ENCODE measurements around the gene DLL1. TPM values are rescaled to one million over a fixed set of nuclear protein-coding genes. Genes with fewer than 3 reads are reported as not detected.

The DLL1 gene
- total RNA-seq, 1 experiment from 2014 or later, result 2.8 TPM

DNA sequence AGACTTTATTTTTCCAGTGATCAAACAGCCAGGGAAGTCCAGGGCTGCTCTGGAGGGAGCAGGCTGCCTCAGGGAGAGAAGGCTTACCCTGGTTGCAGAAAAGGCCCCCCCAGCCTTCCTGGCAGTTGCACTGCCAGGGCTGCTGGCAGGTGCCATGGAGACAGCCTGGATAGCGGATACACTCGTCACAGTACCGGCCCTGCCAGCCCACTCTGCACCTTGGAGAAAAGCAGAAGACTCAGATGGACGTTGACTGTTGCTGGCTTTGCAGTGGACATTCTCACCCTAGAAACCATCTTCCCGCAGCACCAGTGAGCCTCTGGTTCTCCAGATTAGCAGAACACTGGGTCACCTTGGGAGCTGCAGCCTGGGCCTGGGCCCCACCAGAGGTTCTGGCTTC is 5.4 kb downstream of the DLL1 start:
- H4K91ac ChIP-seq (ENCODE audit: insufficient read length, low read depth, low read length), result no peak overlapping the region
- H3K27ac Mint-ChIP-seq, result no peak overlapping the region; a peak in 1 of 7 replicates
- no peak overlapping the region for H2AK5ac ChIP-seq (ENCODE audit: insufficient read length, low read length)
- no peaks in the 10 kb centered on the region for H3K79me2 ChIP-seq (ENCODE audit: insufficient read depth, low read length)
- H3K4ac ChIP-seq (ENCODE audit: low read depth, low read length), result no peak overlapping the region
- H3K4me2 ChIP-seq (ENCODE audit: insufficient read depth, insufficient read length, low read length), result no peak overlapping the region
- peaks cover 20 to 40% of the 10 kb centered on the region in 2 experiments for H3K4me1 Mint-ChIP-seq
- H4K5ac ChIP-seq (ENCODE audit: insufficient read length, low read depth, low read length), result no peak overlapping the region
- H3K27me3 Mint-ChIP-seq (ENCODE audit: low read depth), result peaks cover 70% of the 10 kb centered on the region
- no peak overlapping the region for H3K18ac ChIP-seq (ENCODE audit: insufficient read length, low read depth, low read length)
- H3K23ac ChIP-seq (ENCODE audit: insufficient read length, low read depth, low read length), result no peak overlapping the region
- H3K4me1 ChIP-seq (ENCODE audit: insufficient read depth, low read length), result no peaks in the 10 kb centered on the region; the same call in 1 of the 2 replicates
- H3K56ac ChIP-seq (ENCODE audit: insufficient read length, low read depth, low read length), result no peak overlapping the region
- no peak overlapping the region for H3T11ph ChIP-seq (ENCODE audit: low read length)
- H3K27me3 ChIP-seq (ENCODE audit: insufficient read depth, low read length), result peaks cover 31% of the 10 kb centered on the region
- H4K8ac ChIP-seq (replicated peaks; ENCODE audit: insufficient read length, low read depth, low read length), result no peak overlapping the region
- no peaks in the 10 kb centered on the region for H3K9me3 ChIP-seq (ENCODE audit: control insufficient read depth, low read depth, low read length)
- no peak overlapping the region for H2BK15ac ChIP-seq (ENCODE audit: low read depth, low read length)
- H3K23me2 ChIP-seq (ENCODE audit: insufficient read length, low read depth, low read length, poor library complexity, severe bottlenecking), result peaks cover 12% of the 10 kb centered on the region
- H2BK5ac ChIP-seq (ENCODE audit: insufficient read length, low read length), result no peak overlapping the region
- H4K20me1 ChIP-seq (ENCODE audit: control insufficient read depth, insufficient read depth, insufficient read length), result no peaks in the 10 kb centered on the region
- H3K36me3 Mint-ChIP-seq (ENCODE audit: insufficient read depth in 1 of 3, low read depth in 3 of 3), result peaks cover 9 to 34% (median 33%) of the 10 kb centered on the region in 3 experiments
- H2BK20ac ChIP-seq (ENCODE audit: low read depth, low read length, poor library complexity, severe bottlenecking), result no peak overlapping the region
- H3K4me3 Mint-ChIP-seq, result no peak overlapping the region
- H3K79me1 ChIP-seq (ENCODE audit: insufficient read depth, low read depth, low read length, poor library complexity, severe bottlenecking), result no peaks in the 10 kb centered on the region
- no peak overlapping the region for H2BK120ac ChIP-seq (ENCODE audit: low read depth, low read length, poor library complexity, severe bottlenecking)
- no peak for DNase-seq
- no peak overlapping the region for H3K27ac ChIP-seq (ENCODE audit: insufficient read length, low read depth, low read length)
- H2BK12ac ChIP-seq (ENCODE audit: insufficient read length, low read depth, low read length), result no peak overlapping the region
- H2AFZ ChIP-seq (ENCODE audit: low read length), result no peak overlapping the region
- no peak overlapping the region for H3K14ac ChIP-seq (ENCODE audit: insufficient read depth, low read length)
- H3K9ac ChIP-seq (ENCODE audit: extremely low read depth, insufficient read length, low read length), result no peak overlapping the region
- no CpG with 5 or more reads among the region's 5 CpGs for WGBS (ENCODE audit: extremely low coverage, insufficient read length, low lambda C conversion rate)
- TF ChIP-seq, protein P1, sequence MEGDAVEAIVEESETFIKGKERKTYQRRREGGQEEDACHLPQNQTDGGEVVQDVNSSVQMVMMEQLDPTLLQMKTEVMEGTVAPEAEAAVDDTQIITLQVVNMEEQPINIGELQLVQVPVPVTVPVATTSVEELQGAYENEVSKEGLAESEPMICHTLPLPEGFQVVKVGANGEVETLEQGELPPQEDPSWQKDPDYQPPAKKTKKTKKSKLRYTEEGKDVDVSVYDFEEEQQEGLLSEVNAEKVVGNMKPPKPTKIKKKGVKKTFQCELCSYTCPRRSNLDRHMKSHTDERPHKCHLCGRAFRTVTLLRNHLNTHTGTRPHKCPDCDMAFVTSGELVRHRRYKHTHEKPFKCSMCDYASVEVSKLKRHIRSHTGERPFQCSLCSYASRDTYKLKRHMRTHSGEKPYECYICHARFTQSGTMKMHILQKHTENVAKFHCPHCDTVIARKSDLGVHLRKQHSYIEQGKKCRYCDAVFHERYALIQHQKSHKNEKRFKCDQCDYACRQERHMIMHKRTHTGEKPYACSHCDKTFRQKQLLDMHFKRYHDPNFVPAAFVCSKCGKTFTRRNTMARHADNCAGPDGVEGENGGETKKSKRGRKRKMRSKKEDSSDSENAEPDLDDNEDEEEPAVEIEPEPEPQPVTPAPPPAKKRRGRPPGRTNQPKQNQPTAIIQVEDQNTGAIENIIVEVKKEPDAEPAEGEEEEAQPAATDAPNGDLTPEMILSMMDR (conservative IDR thresholded peaks at IDR 0.05), result no peak
- H3K9me3 Mint-ChIP-seq, result peaks cover 0 to 8% of the 10 kb centered on the region in 2 experiments; a peak in 3 of 5 replicates
